IPS-NIHi7 (cell line): ENCODE data around the gene PATE3.

Source experiments
- DNase-seq: peaks from one replicate; pipeline ENCODE4 v3.0.0; 2012; ENCODE audit warnings: mixed read lengths; ENCODE audit errors: extremely low spot score

PATE3 gene

DNA sequence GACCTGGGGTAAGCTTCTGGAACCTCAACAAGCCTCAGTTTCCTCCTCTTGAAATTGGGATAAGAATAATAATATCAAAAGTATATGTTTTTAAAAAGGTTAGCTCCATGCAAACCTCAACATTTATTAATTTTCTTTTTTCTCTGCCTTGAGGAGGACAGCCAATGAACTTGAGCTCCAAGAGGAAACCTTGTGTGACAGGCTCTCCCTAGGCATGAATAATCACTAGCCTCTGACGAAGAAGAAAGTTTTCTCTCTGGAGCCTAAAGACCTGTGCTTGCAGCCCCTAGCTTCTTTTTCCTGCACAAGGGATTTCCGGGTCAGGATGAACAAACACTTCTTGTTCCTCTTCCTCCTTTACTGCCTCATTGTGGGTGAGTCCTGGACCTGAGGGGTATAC lies at the start of gene PATE3:
PATE3 (plus strand) TSS at position 301 of the 400 bp plus-strand sequence; CDS start at position 326, 25 bp downstream.
- no peak for DNase-seq

GRCh38 chr11:125740617-125741016 lies 47.3 kb upstream of the PATE3 start:
- no peak for DNase-seq

DNA sequence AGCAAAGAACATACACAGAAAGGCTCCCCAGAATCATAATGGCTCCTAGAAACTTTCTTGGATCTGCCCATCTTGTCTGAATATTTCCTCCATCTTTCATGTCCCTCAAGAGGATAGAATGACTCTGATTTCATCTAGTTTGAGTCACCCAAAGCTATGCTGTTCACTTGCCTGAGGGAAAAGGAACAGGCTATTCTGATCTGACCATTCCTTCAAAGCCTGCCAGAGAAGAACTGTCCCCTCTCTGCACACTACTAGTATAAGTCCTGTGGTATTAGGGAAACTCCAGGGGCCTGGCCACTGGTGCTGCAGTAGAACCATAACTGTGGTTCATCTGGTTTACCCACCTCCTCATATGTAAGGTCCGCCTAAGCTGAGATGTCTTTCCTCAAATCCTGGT lies 44.2 kb upstream of the PATE3 start:
- no peak for DNase-seq

DNA sequence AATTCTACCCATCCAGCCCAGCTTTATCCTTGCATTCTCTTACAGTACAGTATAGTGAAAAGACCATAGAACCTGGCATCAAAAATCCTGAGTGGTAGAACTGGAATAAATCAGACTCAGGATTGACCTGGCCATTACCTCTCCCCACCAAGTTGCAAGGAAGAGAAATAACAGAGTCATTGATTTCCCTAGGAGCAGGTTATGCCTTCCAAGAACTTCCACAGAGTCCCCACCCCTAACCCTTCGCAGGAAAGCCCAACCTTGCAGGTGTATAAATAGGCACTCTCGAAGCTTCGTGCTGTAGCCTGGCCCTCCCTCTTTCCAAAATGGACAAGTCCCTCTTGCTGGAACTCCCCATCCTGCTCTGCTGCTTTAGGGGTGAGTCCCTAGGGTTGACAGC lies 41.9 kb upstream of the PATE3 start, which contains the start of gene PATE1:
PATE1 (plus strand) TSS at position 301 of the 400 bp plus-strand sequence; CDS start at position 327, 26 bp downstream.
- DNase-seq = no peak

- peak; percentile 46 for DNase-seq
These were observed 37.3 kb upstream of the PATE3 start for GRCh38 chr11:125750629-125751028.

GRCh38 chr11:125756050-125756449 lies 31.9 kb upstream of the PATE3 start:
- no peak for DNase-seq

DNA sequence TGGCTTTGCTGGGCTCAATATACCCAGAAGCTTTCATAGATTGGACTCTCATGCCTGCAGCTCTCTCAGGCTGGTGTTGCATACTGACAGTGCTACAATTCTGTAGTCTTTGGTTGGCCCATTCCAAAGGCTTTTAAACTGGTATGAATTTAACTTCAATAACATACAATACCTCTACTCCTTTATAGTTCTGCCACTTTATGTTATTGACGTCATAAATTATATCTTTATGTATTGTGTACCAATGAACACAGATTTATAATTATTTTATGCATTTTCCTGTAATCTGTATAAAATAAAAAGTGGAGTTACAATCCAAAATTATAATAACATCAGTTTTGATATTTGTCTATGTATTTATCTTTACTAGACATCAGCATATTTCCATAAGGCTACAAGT lies 25.5 kb upstream of the PATE3 start:
- no peak for DNase-seq

DNA sequence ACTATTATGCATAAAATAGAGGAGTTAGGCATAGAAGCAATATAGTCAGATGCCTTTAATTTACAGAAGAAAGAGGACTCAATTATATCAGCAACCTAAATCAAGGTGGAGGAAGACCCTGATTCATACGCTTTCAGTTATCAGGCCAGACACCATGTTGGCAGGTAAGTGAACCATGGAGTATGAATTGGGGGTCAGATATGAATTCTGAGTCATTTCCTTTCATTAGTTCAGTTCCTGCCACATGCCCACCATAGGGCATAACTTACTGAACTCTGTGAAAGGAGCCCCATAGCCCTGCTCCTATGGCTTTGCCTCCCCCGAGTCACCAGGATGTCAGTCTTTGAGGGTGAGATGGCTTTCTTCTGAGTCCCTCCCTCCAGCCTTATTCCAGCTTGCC lies 24.4 kb upstream of the PATE3 start:
- DNase-seq = no peak

- no peak for DNase-seq
These were observed 21.7 kb upstream of the PATE3 start for GRCh38 chr11:125766251-125766650.

- DNase-seq = peak; percentile 17
These were observed 19.4 kb upstream of the PATE3 start for GRCh38 chr11:125768336-125769046.

DNA sequence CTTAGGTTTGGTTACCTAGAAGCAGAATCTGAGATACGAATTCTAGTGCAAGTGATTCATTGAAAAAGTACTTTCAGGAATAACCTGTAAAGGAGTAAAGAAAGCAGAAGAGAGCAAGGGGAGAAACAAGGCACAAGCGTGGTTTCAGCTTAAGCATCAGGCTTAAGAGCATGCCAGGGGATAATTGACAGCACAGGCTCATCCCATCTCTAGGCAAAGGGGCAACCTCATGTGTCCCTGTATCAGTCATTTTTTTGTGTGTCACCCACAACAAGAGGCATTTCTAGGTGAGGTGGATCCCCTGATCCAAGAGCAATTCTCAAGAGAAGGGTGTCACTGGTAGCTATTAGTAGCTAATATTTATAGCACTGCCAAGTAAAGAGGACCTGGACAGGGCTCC lies 17.3 kb upstream of the PATE3 start:
- no peak for DNase-seq

DNA sequence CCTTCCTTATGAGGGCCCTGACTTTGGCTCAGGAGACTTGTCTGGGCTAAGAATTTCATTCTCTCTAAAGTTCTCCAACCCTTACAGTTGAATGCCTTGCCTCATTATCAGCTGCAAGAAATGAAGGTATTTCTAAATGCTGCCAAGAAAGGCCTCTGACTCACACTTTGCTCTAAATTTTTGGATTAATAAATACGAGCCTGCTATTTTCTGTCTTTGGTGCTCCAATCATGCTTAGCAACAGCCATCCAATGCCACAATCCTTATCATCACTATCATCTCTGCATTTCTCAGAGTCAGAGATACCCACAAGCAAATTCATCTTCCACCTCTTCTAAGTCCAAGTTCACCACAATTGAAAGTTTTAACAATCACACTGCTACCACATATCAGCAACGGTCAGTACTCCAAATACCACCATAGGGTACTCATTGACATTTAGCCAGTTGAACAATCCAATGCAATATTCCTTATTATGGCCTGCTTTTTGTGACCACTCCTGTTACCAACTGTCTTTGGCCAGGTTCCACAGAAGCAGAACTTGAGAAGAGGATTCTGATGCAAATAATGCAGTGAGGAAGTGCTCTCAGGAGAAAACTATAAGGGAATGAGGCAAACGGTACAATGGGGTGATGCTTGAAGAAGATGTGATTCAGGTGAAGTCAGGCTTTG lies 15.0 kb upstream of the PATE3 start:
- DNase-seq = no peak

GRCh38 chr11:125773516-125773915 lies 14.4 kb upstream of the PATE3 start:
- no peak for DNase-seq

DNA sequence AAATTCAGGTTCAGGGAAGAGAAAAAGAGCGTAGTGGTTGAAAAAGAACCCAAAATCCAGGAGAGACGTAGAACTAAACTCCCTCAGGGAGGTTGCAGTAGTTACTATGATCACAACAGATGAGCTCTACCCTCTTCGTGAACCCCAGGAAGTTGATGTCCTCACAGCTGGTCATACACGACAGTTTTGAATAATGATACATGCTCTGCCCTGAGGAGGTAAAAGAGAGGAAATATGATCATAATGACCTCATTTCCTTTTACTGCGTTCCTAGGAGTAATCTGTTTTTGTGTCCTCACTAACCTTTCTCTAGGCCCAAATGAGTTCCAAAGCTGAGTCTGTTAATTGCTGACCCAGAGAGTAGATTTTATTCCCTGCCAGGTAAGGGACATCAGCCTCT lies 10.6 kb upstream of the PATE3 start:
- no peak for DNase-seq

- no peak for DNase-seq
These were observed 9.2 kb upstream of the PATE3 start, which contains the start of gene PATE2 for GRCh38 chr11:125778728-125779127. Gene PATE2 (minus strand): TSS chr11:125778828. CDS start chr11:125778773, 55 bp downstream.

- no peak for DNase-seq
These were observed 3.2 kb upstream of the PATE3 start for GRCh38 chr11:125784678-125785077.

DNA sequence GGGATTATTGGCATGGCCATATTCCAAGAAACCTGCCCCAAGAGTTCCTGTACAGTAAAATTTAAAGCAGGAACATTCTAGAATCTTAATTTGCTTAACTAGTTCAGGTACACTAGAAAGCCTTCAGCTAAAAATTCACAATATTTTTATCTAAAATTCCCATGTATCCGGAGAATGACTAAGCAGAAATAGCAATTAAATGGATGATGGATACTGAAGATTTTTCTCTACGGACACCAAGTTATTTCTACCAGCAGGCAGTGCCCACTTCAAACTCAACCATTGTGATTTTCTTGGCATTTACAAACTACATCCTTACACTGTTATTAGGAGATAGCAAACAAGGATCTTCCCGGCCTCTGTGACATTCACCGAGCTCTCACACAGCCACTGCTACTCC lies 2.9 kb downstream of the PATE3 start:
- no peak for DNase-seq

GRCh38 chr11:125797641-125798040 lies 9.7 kb downstream of the PATE3 start:
- DNase-seq = no peak

DNA sequence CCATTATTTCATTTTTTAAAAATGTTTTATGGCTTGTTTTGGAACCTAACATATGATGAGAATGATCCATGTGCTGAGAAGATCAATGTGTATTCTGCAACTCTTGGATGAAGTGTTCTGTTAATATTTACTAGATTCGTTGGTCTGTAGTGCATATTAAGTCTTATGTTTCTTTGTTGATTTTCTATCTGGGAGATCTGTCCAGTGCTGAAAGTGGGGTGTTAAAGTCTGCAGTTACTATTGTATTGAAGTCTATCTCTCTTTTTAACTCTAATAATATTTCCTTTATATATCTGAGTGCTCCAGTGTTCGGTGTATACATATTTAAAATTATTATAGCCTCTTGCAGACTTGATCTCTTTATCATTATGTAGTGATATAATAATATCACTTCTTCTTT lies 11.9 kb downstream of the PATE3 start:
- DNase-seq = no peak

- DNase-seq = no peak
These were observed 14.5 kb downstream of the PATE3 start for GRCh38 chr11:125802387-125802786.

DNA sequence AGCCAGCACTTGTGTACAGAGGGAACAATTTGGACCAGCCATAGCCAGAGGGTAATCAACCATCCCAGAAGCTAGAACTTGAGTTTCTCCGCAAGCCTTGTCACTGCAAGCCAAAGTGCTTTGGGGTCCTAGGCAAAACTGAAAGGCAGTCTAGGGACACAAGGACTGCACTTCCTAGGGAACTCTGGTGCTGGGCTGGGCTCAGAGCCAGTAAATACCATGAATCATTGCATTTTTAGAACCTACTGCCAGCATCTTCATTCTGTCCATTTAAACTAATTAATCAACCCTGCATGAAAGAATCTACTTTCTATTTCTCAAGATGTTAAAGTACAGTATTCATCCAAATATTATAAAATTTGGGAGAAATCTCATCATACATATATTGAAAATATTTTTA lies 20.0 kb downstream of the PATE3 start:
- no peak for DNase-seq

DNA sequence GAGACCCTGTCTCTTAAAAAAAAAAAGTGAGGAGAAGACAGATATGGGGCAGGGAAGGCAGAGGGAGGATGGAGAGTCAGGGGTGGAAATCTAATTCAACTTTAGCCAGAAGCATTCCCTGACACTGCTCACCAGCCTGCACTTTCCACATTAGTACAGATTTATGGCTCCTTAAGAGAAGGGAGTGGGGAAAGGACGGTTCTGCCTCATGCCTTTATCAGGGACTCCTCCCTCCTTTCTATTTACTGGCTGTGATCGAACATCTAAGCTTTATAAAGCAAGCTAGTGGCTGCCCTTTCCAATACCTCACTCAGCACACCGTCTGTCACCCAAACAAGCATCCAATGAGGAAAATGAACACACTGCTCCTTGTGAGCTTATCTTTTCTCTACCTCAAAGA lies 45.1 kb downstream of the PATE3 start, which contains the start of gene PATE4:
PATE4 (plus strand) TSS at position 301 of the 400 bp plus-strand sequence; CDS start at position 345, 44 bp downstream.
- no peak for DNase-seq

DNA sequence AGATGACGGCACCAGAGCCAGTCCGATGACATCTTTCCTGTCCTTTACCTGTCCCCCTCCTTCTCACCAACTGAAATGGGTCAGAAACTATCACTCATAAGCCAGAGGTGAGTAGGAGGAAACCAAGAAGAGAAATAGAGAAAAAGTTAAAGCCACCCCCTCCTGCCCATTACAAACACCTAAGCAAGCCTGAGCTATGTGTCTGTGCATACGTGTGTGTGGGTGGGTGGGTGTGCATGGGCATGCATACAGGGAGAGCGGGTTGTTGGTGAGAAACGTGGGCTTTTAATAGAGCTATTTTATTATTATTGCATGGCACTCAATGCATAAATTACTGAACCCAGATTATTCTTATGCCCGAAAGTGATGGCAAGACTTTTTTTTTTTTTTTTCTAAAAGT lies 47.8 kb downstream of the PATE3 start:
- no peak for DNase-seq
